ENCODE measurements around the gene HIPK2. TPM values are rescaled to one million over a fixed set of nuclear protein-coding genes. Genes with fewer than 3 reads are reported as not detected.

The HIPK2 gene
- total RNA-seq, 1 experiment from 2014 or later: 33.4 TPM

GRCh38 chr7:139726485-139726869, 51.3 kb downstream of the HIPK2 start:
- Mint-ChIP-seq H3K36me3 (ENCODE audit: insufficient read depth, unreplicated experiment) (no peaks in the 10 kb centered on the region), H3K4me1 (ENCODE audit: low read depth, unreplicated experiment) (peaks cover 42% of the 10 kb centered on the region), H3K9me3 (ENCODE audit: low read depth, unreplicated experiment) (peaks cover 2% of the 10 kb centered on the region), H3K27me3 (ENCODE audit: unreplicated experiment) (no peaks in the 10 kb centered on the region), H3K27ac (ENCODE audit: unreplicated experiment) (no peak overlapping the region), H3K4me3 (ENCODE audit: low read depth, unreplicated experiment) (no peak overlapping the region)
- no peak for TF ChIP-seq CTCF (IDR thresholded peaks at IDR 0.05; ENCODE audit: unreplicated experiment)
- CTCF ChIA-PET: no interaction called here
- BruUV-seq (replicated peaks): no TSS peak
- intact Hi-C loops (cut with micrococcal nuclease; ENCODE audit: unreplicated experiment): no loop called here
- no peak for DNase-seq

GRCh38 chr7:139725858-139726484, 51.8 kb downstream of the HIPK2 start:
- Mint-ChIP-seq H3K9me3 (ENCODE audit: low read depth, unreplicated experiment) (peaks cover 2% of the 10 kb centered on the region), H3K4me3 (ENCODE audit: low read depth, unreplicated experiment) (no peak overlapping the region), H3K27ac (ENCODE audit: unreplicated experiment) (no peak overlapping the region), H3K36me3 (ENCODE audit: insufficient read depth, unreplicated experiment) (no peaks in the 10 kb centered on the region), H3K27me3 (ENCODE audit: unreplicated experiment) (no peaks in the 10 kb centered on the region), H3K4me1 (ENCODE audit: low read depth, unreplicated experiment) (peaks cover 37% of the 10 kb centered on the region)
- CTCF ChIA-PET: no interaction called here
- no peak for DNase-seq
- BruUV-seq (replicated peaks): no TSS peak
- TF ChIP-seq CTCF (IDR thresholded peaks at IDR 0.05; ENCODE audit: unreplicated experiment): no peak
- intact Hi-C loops (cut with micrococcal nuclease; ENCODE audit: unreplicated experiment): no loop called here

- BruUV-seq (replicated peaks): no TSS peak
- CTCF ChIA-PET: no interaction called here
- H3K36me3 Mint-ChIP-seq (ENCODE audit: insufficient read depth, unreplicated experiment): no peaks in the 10 kb centered on the region
- DNase-seq: no peak
- intact Hi-C loops (cut with micrococcal nuclease; ENCODE audit: unreplicated experiment): no loop called here
- H3K27me3 Mint-ChIP-seq (ENCODE audit: unreplicated experiment): no peaks in the 10 kb centered on the region
- peaks cover 2% of the 10 kb centered on the region for H3K9me3 Mint-ChIP-seq (ENCODE audit: low read depth, unreplicated experiment)
- H3K27ac Mint-ChIP-seq (ENCODE audit: unreplicated experiment): no peak overlapping the region
- TF ChIP-seq CTCF (IDR thresholded peaks at IDR 0.05; ENCODE audit: unreplicated experiment): no peak
- H3K4me1 Mint-ChIP-seq (ENCODE audit: low read depth, unreplicated experiment): peaks cover 33% of the 10 kb centered on the region
- H3K4me3 Mint-ChIP-seq (ENCODE audit: low read depth, unreplicated experiment): no peak overlapping the region
Observed at GRCh38 chr7:139725077-139725476, 52.7 kb downstream of the HIPK2 start.

- no peak for DNase-seq
- H3K36me3 Mint-ChIP-seq (ENCODE audit: insufficient read depth, unreplicated experiment): no peaks in the 10 kb centered on the region
- TF ChIP-seq CTCF (IDR thresholded peaks at IDR 0.05; ENCODE audit: unreplicated experiment): no peak
- intact Hi-C loops (cut with micrococcal nuclease; ENCODE audit: unreplicated experiment): no loop called here
- peaks cover 24% of the 10 kb centered on the region for H3K4me1 Mint-ChIP-seq (ENCODE audit: low read depth, unreplicated experiment)
- H3K4me3 Mint-ChIP-seq (ENCODE audit: low read depth, unreplicated experiment): no peak overlapping the region
- H3K27ac Mint-ChIP-seq (ENCODE audit: unreplicated experiment): no peak overlapping the region
- BruUV-seq (replicated peaks): no TSS peak
- CTCF ChIA-PET: interaction anchor here (0.7 kb wide), 2 partner anchors 428 to 652 kb away, joined by 3 to 4 read pairs; no protein-coding TSS in a partner anchor
- no peaks in the 10 kb centered on the region for H3K27me3 Mint-ChIP-seq (ENCODE audit: unreplicated experiment)
- no peaks in the 10 kb centered on the region for H3K9me3 Mint-ChIP-seq (ENCODE audit: low read depth, unreplicated experiment)
Observed at GRCh38 chr7:139722604-139723003, 55.2 kb downstream of the HIPK2 start.

Measured in Calu3 (cell line).